ENCODE results near the gene FBXO45.

DNA sequence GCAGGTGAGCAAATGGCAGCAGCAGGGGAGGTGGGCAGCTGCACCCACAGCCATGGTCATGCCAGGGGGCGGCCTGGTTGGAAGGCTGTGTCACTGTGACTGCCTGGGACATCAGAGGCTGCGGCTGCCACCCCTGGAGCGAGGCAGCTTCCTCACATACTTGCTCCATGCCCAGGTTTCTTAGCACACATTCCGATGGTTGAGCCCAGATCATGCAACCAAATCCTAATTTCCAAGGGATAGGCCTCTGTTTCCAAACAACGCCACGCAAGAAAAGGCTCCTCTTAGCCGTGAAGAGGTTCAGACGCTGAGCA is 59.4 kb downstream of the FBXO45 start:
- no peak for TF ChIP-seq EZH2 (IDR thresholded peaks at IDR 0.05)
- TF ChIP-seq, protein P1, sequence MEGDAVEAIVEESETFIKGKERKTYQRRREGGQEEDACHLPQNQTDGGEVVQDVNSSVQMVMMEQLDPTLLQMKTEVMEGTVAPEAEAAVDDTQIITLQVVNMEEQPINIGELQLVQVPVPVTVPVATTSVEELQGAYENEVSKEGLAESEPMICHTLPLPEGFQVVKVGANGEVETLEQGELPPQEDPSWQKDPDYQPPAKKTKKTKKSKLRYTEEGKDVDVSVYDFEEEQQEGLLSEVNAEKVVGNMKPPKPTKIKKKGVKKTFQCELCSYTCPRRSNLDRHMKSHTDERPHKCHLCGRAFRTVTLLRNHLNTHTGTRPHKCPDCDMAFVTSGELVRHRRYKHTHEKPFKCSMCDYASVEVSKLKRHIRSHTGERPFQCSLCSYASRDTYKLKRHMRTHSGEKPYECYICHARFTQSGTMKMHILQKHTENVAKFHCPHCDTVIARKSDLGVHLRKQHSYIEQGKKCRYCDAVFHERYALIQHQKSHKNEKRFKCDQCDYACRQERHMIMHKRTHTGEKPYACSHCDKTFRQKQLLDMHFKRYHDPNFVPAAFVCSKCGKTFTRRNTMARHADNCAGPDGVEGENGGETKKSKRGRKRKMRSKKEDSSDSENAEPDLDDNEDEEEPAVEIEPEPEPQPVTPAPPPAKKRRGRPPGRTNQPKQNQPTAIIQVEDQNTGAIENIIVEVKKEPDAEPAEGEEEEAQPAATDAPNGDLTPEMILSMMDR (IDR thresholded peaks at IDR 0.05), result no peak
